Motor neuron (in vitro differentiated cells): Measurements from ENCODE around the gene SCYL1. TPM values are rescaled to one million over a fixed set of nuclear protein-coding genes. Genes with fewer than 3 reads are reported as not detected.

ENCODE experiments used
- ATAC-seq, 8 experiments: fragments of 200-7000 bp; cut with Tn5 transposase; replicated peaks in 6 of 8; 2 replicates each; pipeline ENCODE4 v1.8.0; 2021; ENCODE audit warnings: mild to moderate bottlenecking in 8 of 8, moderate library complexity in 8 of 8
- H3K27ac ChIP-seq, 2 donors: fragments of 250-450 bp; sonication (Bioruptor Pico); 2 replicates each; pipeline ENCODE4 v1.9.0; 2021; ENCODE audit warnings: antibody characterized with exemption in 2 of 2, mild to moderate bottlenecking in 2 of 2, moderate library complexity in 1 of 2
- H3K4me1 ChIP-seq, 2 donors: fragments of 250-450 bp; sonication (Bioruptor Pico); replicated peaks in 1 of 2; 2 replicates each; pipeline ENCODE4 v1.6.1; 2021; ENCODE audit warnings: antibody characterized with exemption in 2 of 2, mild to moderate bottlenecking in 2 of 2, moderate library complexity in 1 of 2
- H3K4me3 ChIP-seq, 5 donors: fragments of 250-450 bp; sonication (Bioruptor Pico); 2 replicates each; pipeline ENCODE4 v1.9.0; 2021; ENCODE audit warnings: antibody characterized with exemption in 5 of 5, mild to moderate bottlenecking in 5 of 5, moderate library complexity in 4 of 5
- WGBS, 10 experiments: fragments of 450-650 bp; shearing (Covaris generic); methylation state at CpG; one replicate each; pipeline ENCODE4 v1.0.0; 2022; 5-methylcytosine and 5-hydroxymethylcytosine counted together
- in situ Hi-C, 9 experiments: fragments of 400-800 bp; cut with MboI; loops; one replicate each; pipeline ENCODE4 v1.15.0; 2021; ENCODE audit warnings: low sequenced_read_pairs in 9 of 9, low pct_unique_long_range_greater_than_20kb in 2 of 9; ENCODE audit not compliant: unreplicated experiment in 9 of 9
- total RNA-seq, 8 experiments: library from RNA; unstranded; fragments of 300-600 nt; gene quantifications; 2 replicates each; pipeline versions ENCODE4 v1.2.3 to v1.2.4, GENCODE V29; 2022

Gene SCYL1
- total RNA-seq, 8 experiments from 2014 or later: 39.2 to 119 (median 57.7) TPM

- Histone ChIP-seq H3K4me3 (peak overlapping the region; percentile 21 to 31 (median 25)), H3K4me1 (peaks cover 0 to 12% of the 10 kb centered on the region in 2 donors), H3K27ac (no peak overlapping the region)
- in situ Hi-C loops: no loop called here
- ATAC-seq: peak in 6 of 8 experiments; percentile 15 to 85 (median 81)
- 1 to 80% (median 13%) methylated on average over 1 to 22 of the region's 64 CpGs; no CpG with 5 or more reads in 7 of the 10 experiments for WGBS, 10 experiments
These were observed 21.5 kb downstream of the SCYL1 start for GRCh38 chr11:65546217-65546958.

GRCh38 chr11:65547446-65548125 is 22.7 kb downstream of the SCYL1 start:
- Histone ChIP-seq H3K4me1 (peaks cover 0 to 12% of the 10 kb centered on the region in 2 donors), H3K27ac (no peak overlapping the region), H3K4me3 (no peak overlapping the region)
- peak in 1 of 8 experiments; percentile 4 for ATAC-seq
- in situ Hi-C loops: no loop called here
- WGBS, 10 experiments: 33 to 80% (median 45%) methylated on average over 1 to 8 of the region's 52 CpGs; no CpG with 5 or more reads in 7 of the 10 experiments

GRCh38 chr11:65548395-65548794 is 23.5 kb downstream of the SCYL1 start:
- in situ Hi-C loops: no loop called here
- ATAC-seq: no peak
- no peak overlapping the region for H3K4me3 ChIP-seq
- H3K27ac ChIP-seq: no peak overlapping the region
- WGBS, 10 experiments: 60 to 89% (median 80%) methylated on average over 1 to 3 of the region's 3 CpGs; no CpG with 5 or more reads in 7 of the 10 experiments
- peaks cover 2 to 18% of the 10 kb centered on the region in 2 donors for H3K4me1 ChIP-seq

GRCh38 chr11:65549096-65549495 is 24.2 kb downstream of the SCYL1 start:
- no peak for ATAC-seq
- in situ Hi-C loops: no loop called here
- Histone ChIP-seq H3K4me1 (peaks cover 9 to 25% of the 10 kb centered on the region in 2 donors), H3K4me3 (no peak overlapping the region), H3K27ac (no peak overlapping the region)
- WGBS, 10 experiments: 60 to 100% (median 87%) methylated on average over 1 to 2 of the region's 3 CpGs; no CpG with 5 or more reads in 4 of the 10 experiments

- WGBS, 10 experiments: 50 to 100% (median 78%) methylated on average over 1 to 10 of the region's 17 CpGs; no CpG with 5 or more reads in 3 of the 10 experiments
- ATAC-seq: peak in 1 of 8 experiments; percentile 41
- in situ Hi-C loops: no loop called here
- Histone ChIP-seq H3K27ac (no peak overlapping the region), H3K4me1 (peaks cover 25 to 41% of the 10 kb centered on the region in 2 donors), H3K4me3 (no peak overlapping the region)
These were observed 26.9 kb downstream of the SCYL1 start for GRCh38 chr11:65551572-65552387.

GRCh38 chr11:65552388-65552951 is 27.6 kb downstream of the SCYL1 start:
- Histone ChIP-seq H3K4me1 (peaks cover 27 to 43% of the 10 kb centered on the region in 2 donors), H3K27ac (no peak overlapping the region), H3K4me3 (no peak overlapping the region)
- ATAC-seq: no peak
- 80 to 100% (median 86%) methylated on average over 1 to 9 of the region's 9 CpGs; no CpG with 5 or more reads in 2 of the 10 experiments for WGBS, 10 experiments
- in situ Hi-C loops: no loop called here

- in situ Hi-C loops: no loop called here
- Histone ChIP-seq H3K27ac (peak overlapping the region in 1 of 2 donors; percentile 43), H3K4me1 (peaks cover 33 to 45% of the 10 kb centered on the region in 2 donors), H3K4me3 (no peak overlapping the region)
- ATAC-seq: peak in 6 of 8 experiments; percentile 2 to 59 (median 43)
- no CpG with 5 or more reads among the region's 37 CpGs for WGBS, 10 experiments
These were observed 28.6 kb downstream of the SCYL1 start for GRCh38 chr11:65553301-65554001.

- Histone ChIP-seq H3K4me1 (peaks cover 40 to 53% of the 10 kb centered on the region in 2 donors), H3K27ac (peak overlapping the region in 1 of 2 donors; percentile 43), H3K4me3 (no peak overlapping the region)
- 90 to 100% (median 100%) methylated on average over 2 to 7 of the region's 27 CpGs; no CpG with 5 or more reads in 7 of the 10 experiments for WGBS, 10 experiments
- in situ Hi-C loops: no loop called here
- no peak for ATAC-seq
These were observed 29.4 kb downstream of the SCYL1 start for GRCh38 chr11:65554057-65554818.

GRCh38 chr11:65554842-65555430 is 30.1 kb downstream of the SCYL1 start:
- no peak overlapping the region for H3K4me3 ChIP-seq
- H3K4me1 ChIP-seq: peaks cover 40 to 57% of the 10 kb centered on the region in 2 donors
- in situ Hi-C loops: no loop called here
- H3K27ac ChIP-seq: no peak overlapping the region
- no peak for ATAC-seq
- 70 to 77% methylated on average over 3 to 4 of the region's 4 CpGs; no CpG with 5 or more reads in 8 of the 10 experiments for WGBS, 10 experiments

GRCh38 chr11:65555693-65556231 is 30.9 kb downstream of the SCYL1 start:
- no peak overlapping the region for H3K4me3 ChIP-seq
- 0 to 40% (median 20%) methylated on average over 1 to 2 of the region's 6 CpGs; no CpG with 5 or more reads in 6 of the 10 experiments for WGBS, 10 experiments
- peak; percentile 3 to 65 (median 30) for ATAC-seq
- no peak overlapping the region for H3K27ac ChIP-seq
- H3K4me1 ChIP-seq: peaks cover 40 to 66% of the 10 kb centered on the region in 2 donors
- in situ Hi-C loops: no loop called here
